Measurements from ENCODE around the gene BTBD6.

BTBD6 gene

DNA sequence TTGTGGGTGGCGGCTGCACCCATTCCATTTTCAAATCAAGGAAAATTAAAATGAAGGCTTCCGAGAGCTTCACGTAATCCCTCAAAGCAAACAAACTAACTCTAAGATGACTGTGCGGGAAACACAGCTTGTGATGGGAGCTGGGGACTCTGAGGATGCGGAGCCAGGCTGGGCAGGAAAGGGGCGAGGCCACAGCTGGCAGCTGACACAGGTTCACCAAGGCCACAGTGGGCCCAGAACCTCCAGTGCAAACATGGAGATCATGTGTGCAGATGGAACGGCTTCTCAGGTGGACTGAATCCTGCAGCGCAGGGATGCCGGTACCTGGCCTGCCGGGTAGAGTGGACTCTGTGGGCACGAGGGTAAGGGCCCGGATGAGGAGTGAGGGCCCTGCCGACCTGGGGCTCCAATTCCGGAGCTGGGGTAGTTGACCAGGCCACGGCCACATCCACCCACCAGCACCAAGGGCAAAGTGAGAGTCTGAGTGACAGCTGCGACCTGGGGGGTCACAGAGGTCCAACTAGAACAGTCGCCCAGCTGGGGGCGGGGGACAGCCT, 19.2 kb upstream of the BTBD6 start:
- no peak for DNase-seq (ENCODE audit: low spot score in 2 of 2)
- Histone ChIP-seq H3K9me3 (no peaks in the 10 kb centered on the region), H3K4me1 (no peaks in the 10 kb centered on the region), H3K4me3 (no peak overlapping the region), H3K36me3 (replicated peaks) (peaks cover 12% of the 10 kb centered on the region), H3K27me3 (ENCODE audit: low read depth) (no peaks in the 10 kb centered on the region)
- in situ Hi-C loops (cut with MboI; ENCODE audit: low sequenced_read_pairs): no loop called here

DNA sequence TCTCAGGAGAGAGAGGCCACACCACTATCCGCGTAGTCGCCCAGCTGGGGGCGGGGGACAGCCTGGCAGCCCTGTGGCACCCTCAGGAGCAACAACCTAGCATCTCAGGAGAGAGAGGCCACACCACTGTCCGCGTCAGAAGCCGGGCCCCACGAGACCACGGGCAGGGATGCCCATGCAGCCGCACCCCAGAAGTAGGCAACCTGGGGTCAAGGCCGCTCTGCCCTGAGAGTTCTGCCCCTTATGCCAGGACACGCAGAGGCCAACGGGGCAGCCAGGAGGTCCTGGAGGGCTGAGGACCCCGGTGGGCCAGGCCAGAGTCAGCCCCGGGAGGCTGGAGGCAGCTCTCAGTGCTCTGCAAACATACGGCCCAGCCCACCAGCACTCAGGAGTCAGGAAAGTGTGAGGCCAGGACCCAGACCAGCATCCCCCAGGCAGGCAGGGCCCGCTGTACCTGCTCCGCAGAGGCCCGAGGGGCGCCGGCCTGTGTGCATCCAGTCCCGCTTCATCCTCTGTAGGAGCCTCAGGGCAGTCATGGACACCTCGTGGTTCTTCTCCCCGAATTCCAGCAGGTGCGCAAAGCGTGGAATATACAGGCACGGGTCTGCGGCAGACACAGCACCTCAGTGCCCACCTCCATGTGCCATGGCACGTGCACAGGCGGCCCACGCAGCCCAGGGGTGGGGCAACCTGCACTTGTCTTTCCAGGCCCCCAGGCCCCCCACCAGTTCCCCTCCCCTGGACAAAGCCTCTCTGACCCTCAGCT, 7.3 kb upstream of the BTBD6 start:
- Histone ChIP-seq H3K27me3 (ENCODE audit: low read depth) (no peaks in the 10 kb centered on the region), H3K9me3 (no peaks in the 10 kb centered on the region), H3K4me3 (no peak overlapping the region), H3K4me1 (no peaks in the 10 kb centered on the region), H3K36me3 (replicated peaks) (0 out of 2 replicates have a peak, but pooled peaks cover 4% of the 10 kb centered on the region)
- DNase-seq (ENCODE audit: low spot score in 2 of 2): no peak
- in situ Hi-C loops (cut with MboI; ENCODE audit: low sequenced_read_pairs): no loop called here

DNA sequence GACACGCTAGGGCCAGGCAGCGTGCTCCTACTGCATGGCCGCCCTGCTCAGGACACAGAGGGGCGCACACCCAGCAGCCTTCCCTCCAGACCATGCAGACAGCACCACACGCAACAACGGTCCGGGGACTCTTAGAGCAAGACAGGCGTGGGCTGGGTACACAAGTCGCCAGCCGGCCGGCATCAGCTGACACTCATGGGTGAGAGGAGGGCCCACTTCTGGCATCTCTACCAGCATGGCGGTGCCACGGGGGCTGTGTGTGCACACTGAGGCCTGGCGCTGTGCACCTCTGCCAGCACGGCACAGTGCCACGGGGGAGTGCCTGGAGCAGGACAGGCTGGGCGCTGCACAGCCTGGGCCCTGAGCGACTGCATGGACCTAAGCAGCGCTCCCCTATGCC, 6.7 kb upstream of the BTBD6 start:
- in situ Hi-C loops (cut with MboI; ENCODE audit: low sequenced_read_pairs): no loop called here
- peaks cover 9% of the 10 kb centered on the region; the same call in 1 of the 2 replicates for H3K36me3 ChIP-seq (replicated peaks)
- no peak for DNase-seq (ENCODE audit: low spot score in 2 of 2)
- no peaks in the 10 kb centered on the region; the same call in 1 of the 2 replicates for H3K4me1 ChIP-seq
- no peaks in the 10 kb centered on the region for H3K27me3 ChIP-seq (ENCODE audit: low read depth)
- no peak overlapping the region for H3K4me3 ChIP-seq
- no peaks in the 10 kb centered on the region for H3K9me3 ChIP-seq

DNA sequence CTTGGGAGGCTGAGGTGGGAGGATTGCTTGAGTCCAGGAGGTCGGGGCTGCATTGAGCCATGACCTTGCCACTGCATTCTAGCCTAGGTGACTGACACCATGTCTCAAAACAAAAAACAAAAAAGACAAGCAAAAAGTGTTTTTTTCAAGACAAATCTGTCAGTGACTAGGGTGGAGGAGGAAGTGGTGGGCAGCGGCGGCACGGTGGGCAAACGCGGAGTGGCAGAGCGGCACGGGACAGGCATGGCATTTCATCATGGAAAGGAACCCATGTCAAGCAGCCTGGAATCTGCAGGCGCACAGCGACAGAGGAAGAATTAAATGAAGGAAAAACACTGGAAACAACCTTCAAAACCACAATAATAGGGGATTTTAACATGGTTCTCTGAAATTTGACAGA, 4.0 kb upstream of the BTBD6 start:
- no peak for DNase-seq (ENCODE audit: low spot score in 2 of 2)
- Histone ChIP-seq H3K36me3 (replicated peaks) (peaks cover 15% of the 10 kb centered on the region), H3K27me3 (ENCODE audit: low read depth) (no peaks in the 10 kb centered on the region), H3K4me3 (no peak overlapping the region), H3K9me3 (no peaks in the 10 kb centered on the region), H3K4me1 (peaks cover 8% of the 10 kb centered on the region)
- in situ Hi-C loops (cut with MboI; ENCODE audit: low sequenced_read_pairs): no loop called here

DNA sequence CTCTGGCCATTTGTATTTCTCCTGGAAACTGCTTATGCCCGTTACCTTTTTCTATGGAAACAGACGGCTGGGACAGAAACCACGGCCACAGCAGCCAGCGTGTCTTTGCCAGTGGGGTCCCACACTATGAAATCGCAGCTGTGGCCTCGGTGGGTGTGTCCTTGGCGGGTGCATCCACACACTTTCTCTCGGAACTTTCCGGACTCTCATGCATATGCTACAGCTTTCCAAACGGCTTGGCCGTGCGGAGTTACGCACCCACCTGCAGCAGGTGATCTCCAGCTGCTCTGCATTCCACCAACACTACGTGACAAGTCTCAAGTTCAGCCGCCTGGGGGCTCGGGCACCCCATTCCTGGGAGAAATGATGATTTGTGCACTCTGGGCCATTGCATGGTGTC, 1.3 kb upstream of the BTBD6 start:
- DNase-seq (ENCODE audit: low spot score in 2 of 2): no peak
- Histone ChIP-seq H3K36me3 (replicated peaks) (peaks cover 24% of the 10 kb centered on the region), H3K4me1 (peaks cover 8% of the 10 kb centered on the region), H3K4me3 (no peak overlapping the region), H3K27me3 (ENCODE audit: low read depth) (no peaks in the 10 kb centered on the region), H3K9me3 (no peaks in the 10 kb centered on the region)
- in situ Hi-C loops (cut with MboI; ENCODE audit: low sequenced_read_pairs): no loop called here

DNA sequence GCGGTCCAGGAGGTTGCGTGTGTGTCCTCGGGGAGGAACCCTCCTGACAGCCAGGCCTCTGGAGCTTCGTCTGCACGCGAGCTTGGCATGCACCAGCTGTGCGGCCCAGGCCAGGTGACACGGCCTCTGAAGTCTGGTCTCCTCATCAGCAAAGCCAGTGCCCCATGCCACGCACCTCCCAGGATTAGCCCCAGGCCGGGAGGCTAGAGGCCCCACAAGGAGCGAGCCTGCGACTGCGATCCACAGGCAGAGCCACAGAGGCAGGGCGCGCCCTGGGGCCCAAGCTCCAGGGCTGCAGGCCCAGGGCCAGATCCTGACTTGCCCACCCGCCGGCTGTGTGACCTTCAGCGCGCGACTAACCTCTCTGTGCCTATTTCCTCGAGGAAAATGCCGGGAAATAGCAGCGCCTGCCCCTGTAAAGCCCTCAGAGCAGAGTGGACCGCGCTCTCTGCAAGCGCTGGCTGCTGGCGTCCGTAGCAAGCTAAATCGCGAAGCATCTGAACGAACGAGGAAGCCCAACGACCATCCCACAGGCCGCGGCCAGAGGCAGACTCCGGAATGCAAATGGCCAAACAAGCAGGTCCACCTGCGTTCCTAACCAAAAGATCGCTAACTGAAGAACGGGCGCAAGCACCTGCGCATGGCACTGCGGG, 492 bp upstream of the BTBD6 start:
- H3K27me3 ChIP-seq (ENCODE audit: low read depth): no peaks in the 10 kb centered on the region
- H3K9me3 ChIP-seq: no peaks in the 10 kb centered on the region
- DNase-seq (ENCODE audit: low spot score in 2 of 2): no peak
- H3K36me3 ChIP-seq (replicated peaks): peaks cover 29% of the 10 kb centered on the region
- in situ Hi-C loops (cut with MboI; ENCODE audit: low sequenced_read_pairs): no loop called here
- H3K4me3 ChIP-seq: peak overlapping the region; percentile 41
- peaks cover 8% of the 10 kb centered on the region for H3K4me1 ChIP-seq

DNA sequence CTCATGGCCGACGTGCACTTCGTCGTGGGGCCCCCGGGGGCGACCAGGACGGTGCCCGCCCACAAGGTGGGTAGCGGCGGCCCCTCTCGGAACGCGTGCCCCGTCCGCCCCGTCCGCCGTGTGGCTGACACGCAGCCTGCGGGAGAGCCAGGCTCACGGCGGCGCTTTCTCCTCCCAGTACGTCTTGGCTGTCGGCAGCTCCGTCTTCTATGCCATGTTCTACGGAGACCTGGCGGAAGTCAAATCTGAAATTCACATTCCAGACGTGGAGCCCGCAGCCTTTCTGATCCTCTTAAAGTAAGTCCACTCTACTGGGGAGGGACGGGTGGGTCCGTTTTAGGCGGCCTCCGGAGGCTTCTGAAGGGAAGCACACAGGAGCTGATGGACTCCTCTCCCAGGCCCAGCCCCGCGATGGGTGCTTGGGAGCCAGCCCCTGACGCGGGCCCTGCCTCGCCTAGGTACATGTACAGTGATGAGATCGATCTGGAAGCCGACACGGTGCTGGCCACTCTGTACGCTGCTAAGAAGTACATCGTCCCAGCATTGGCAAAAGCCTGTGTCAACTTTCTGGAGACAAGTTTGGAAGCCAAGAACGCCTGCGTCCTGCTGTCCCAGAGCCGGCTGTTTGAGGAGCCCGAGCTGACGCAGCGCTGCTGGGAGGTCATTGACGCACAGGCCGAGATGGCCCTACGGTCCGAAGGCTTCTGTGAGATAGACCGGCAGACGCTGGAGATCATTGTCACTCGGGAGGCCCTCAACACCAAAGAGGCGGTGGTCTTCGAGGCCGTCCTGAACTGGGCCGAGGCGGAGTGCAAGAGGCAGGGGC, 1.1 kb downstream of the BTBD6 start:
- Histone ChIP-seq H3K36me3 (replicated peaks) (peaks cover 29% of the 10 kb centered on the region), H3K4me1 (peaks cover 8% of the 10 kb centered on the region), H3K4me3 (peak overlapping the region; percentile 42), H3K27me3 (ENCODE audit: low read depth) (no peaks in the 10 kb centered on the region), H3K9me3 (no peaks in the 10 kb centered on the region)
- peak in 1 of 2 experiments; percentile 44 for DNase-seq (ENCODE audit: low spot score in 2 of 2)
- in situ Hi-C loops (cut with MboI; ENCODE audit: low sequenced_read_pairs): no loop called here

DNA sequence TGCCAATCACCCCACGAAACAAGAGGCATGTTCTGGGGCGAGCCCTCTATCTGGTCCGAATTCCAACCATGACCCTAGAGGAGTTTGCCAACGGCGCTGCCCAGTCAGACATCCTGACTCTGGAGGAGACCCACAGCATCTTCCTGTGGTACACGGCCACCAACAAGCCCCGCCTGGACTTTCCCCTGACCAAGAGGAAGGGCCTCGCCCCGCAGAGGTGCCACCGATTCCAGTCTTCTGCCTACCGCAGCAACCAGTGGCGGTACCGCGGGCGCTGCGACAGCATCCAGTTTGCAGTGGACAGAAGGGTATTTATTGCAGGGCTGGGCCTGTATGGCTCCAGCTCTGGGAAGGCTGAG, 1.7 kb downstream of the BTBD6 start:
- peaks cover 29% of the 10 kb centered on the region for H3K36me3 ChIP-seq (replicated peaks)
- H3K4me1 ChIP-seq: peaks cover 8% of the 10 kb centered on the region
- no peak for DNase-seq (ENCODE audit: low spot score in 2 of 2)
- H3K4me3 ChIP-seq: no peak overlapping the region
- no peaks in the 10 kb centered on the region for H3K9me3 ChIP-seq
- no peaks in the 10 kb centered on the region for H3K27me3 ChIP-seq (ENCODE audit: low read depth)
- in situ Hi-C loops (cut with MboI; ENCODE audit: low sequenced_read_pairs): no loop called here

DNA sequence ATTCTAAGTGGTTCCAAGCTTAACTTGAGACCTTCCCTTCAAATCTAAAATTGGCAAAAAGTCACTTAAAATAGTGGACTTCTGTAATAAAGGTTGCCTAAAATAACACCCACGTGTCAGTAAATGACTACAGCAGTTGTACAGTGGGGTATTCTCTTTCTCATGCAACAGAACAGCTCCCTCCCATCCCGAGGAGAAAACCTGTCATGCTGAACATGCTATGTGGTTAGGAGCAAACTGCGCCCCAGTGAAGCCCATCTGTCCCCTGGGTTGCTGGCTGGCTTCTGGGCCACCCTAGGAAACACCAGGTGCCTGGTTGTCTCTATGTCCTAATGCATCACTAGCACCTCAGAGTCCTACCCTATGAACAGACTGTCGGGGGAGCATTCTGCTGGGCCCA, 2.7 kb downstream of the BTBD6 start:
- Histone ChIP-seq H3K9me3 (no peaks in the 10 kb centered on the region), H3K36me3 (replicated peaks) (peaks cover 29% of the 10 kb centered on the region), H3K4me1 (peaks cover 8% of the 10 kb centered on the region), H3K27me3 (ENCODE audit: low read depth) (no peaks in the 10 kb centered on the region), H3K4me3 (no peak overlapping the region)
- DNase-seq (ENCODE audit: low spot score in 2 of 2): no peak
- in situ Hi-C loops (cut with MboI; ENCODE audit: low sequenced_read_pairs): no loop called here

DNA sequence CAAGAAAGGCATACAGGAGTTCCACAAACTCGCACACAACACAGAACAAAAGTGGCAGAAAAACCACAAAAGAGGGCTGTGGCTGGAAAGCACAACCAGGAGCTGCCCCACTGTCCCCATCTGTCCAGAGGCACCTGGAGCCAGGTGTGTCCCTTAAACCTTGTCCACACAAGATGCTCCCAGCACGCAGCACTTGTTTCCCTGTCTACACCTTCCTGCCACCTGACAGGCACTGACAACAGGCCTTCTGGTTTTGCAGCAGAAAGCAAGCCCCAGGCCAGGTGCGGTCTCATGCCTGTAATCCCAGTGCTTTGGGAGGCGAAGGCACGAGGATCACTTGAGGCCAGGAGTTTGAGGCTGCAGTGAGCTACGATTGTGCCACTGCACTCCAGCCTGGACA, 3.6 kb downstream of the BTBD6 start:
- Histone ChIP-seq H3K4me1 (peaks cover 8% of the 10 kb centered on the region), H3K9me3 (no peaks in the 10 kb centered on the region), H3K4me3 (no peak overlapping the region), H3K27me3 (ENCODE audit: low read depth) (no peaks in the 10 kb centered on the region), H3K36me3 (replicated peaks) (peaks cover 23% of the 10 kb centered on the region)
- in situ Hi-C loops (cut with MboI; ENCODE audit: low sequenced_read_pairs): no loop called here
- DNase-seq (ENCODE audit: low spot score in 2 of 2): no peak

DNA sequence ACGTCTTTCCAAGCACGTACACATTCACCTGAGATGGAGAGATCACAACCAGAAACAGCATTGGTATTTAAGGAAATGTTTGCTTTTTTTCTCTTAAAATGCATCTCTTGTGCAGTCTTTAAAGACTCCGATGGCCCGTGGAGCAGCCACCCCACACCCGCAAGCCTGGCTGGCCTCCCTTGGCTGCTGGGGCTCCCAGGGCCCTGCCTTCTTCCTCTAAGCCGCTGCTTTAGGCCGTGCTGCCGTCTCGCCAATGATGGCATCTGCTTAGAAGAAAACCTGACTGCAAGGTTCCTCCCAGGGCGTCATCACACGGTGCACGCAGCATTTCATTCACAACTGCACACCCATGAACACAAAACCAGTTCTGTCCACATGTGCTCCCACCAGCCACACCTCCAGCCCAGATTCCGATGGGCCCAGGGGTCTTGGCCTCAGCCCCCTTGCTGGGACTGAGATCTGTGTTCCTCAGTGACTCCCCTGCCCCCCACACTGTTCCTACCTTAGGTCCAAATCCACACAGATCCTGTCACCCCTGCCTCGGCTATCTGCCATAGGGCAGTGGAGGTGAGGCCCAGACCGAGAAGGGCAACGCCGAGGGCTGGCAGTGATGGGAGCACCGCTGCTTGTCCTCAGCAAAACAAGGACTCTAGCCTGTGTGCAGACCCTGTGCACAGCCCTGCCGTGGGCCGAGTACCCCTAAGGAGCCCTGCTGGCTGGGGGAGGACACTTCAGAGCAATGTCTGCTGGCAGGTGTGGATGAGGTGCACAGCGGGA, 4.4 kb downstream of the BTBD6 start:
- Histone ChIP-seq H3K4me3 (no peak overlapping the region), H3K9me3 (no peaks in the 10 kb centered on the region), H3K36me3 (replicated peaks) (peaks cover 18% of the 10 kb centered on the region), H3K4me1 (peaks cover 3% of the 10 kb centered on the region), H3K27me3 (ENCODE audit: low read depth) (no peaks in the 10 kb centered on the region)
- no peak for DNase-seq (ENCODE audit: low spot score in 2 of 2)
- in situ Hi-C loops (cut with MboI; ENCODE audit: low sequenced_read_pairs): no loop called here

DNA sequence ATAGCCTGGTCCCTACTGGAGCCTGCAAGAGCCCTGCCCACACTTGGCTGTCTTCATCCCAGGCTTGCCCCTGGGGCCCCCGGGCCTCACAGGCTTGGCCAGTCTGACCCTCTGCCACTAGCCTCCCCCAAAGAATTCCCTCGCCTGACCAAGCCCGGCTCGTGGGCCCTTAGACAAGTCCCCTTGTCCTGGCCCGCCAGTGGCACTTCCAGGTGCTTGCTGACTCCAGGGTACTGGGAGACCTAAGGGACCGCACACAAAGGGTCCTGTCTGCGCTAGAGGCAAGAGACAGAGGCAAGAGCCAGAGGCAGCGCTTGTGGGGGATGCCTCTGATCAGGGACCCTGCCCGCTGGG, 5.0 kb downstream of the BTBD6 start:
- Histone ChIP-seq H3K4me1 (no peaks in the 10 kb centered on the region), H3K27me3 (ENCODE audit: low read depth) (no peaks in the 10 kb centered on the region), H3K4me3 (no peak overlapping the region), H3K36me3 (replicated peaks) (peaks cover 18% of the 10 kb centered on the region), H3K9me3 (no peaks in the 10 kb centered on the region)
- no peak for DNase-seq (ENCODE audit: low spot score in 2 of 2)
- in situ Hi-C loops (cut with MboI; ENCODE audit: low sequenced_read_pairs): no loop called here

DNA sequence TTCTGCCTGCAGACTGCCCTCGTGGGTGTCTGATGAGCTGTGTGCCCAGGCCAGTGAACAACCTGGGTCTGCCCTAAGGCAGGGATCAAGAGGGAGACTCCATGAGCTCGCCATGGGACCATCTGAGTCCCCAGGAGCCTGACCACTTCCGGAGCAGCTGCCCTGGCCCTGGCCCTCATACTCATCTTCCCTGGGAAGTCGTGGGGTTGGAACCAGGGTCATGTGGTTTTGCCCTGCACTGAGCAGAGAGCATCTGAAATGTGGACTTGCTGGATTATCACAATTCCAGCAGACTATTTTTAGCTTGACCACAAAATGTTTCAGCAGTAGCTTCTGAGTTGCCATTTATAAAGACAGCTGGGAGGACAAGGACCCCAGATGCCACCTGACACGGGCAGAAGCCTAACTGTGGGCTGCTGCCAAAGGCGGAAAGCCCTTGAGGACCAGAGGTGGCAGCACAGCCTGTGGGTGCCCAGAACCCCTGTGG, 6.7 kb downstream of the BTBD6 start:
- no peaks in the 10 kb centered on the region for H3K27me3 ChIP-seq (ENCODE audit: low read depth)
- no peaks in the 10 kb centered on the region for H3K9me3 ChIP-seq
- in situ Hi-C loops (cut with MboI; ENCODE audit: low sequenced_read_pairs): no loop called here
- DNase-seq (ENCODE audit: low spot score in 2 of 2): no peak
- no peaks in the 10 kb centered on the region; the same call in none of the 2 replicates for H3K4me1 ChIP-seq
- no peak overlapping the region for H3K4me3 ChIP-seq
- peaks cover 12% of the 10 kb centered on the region for H3K36me3 ChIP-seq (replicated peaks)
